HEK293 (cell line): ENCODE data around the gene GHSR.

Experiments
- CTCF ChIA-PET: fragments of 350-600 bp; formaldehyde crosslinking; extraction: SDS; loops from one replicate; lab custom pipeline; 2021; ENCODE audit warnings: antibody characterized with exemption; lab: Yijun Ruan, JAX
- POLR2A ChIA-PET: fragments of 300-600 bp; formaldehyde crosslinking; extraction: SDS; loops from one replicate; lab custom pipeline; 2020; ENCODE audit warnings: antibody characterized with exemption, inconsistent platforms; lab: Yijun Ruan, JAX
- H3K27ac ChIP-seq: fragments of 200-500 bp; sonication (Bioruptor generic); 2 replicates; pipeline ENCODE4 v1.5.1; 2014; ENCODE audit warnings: low read depth, low read length, control low read depth, inconsistent platforms; ENCODE audit errors: extremely low read depth
- H3K36me3 ChIP-seq, 2 experiments: fragments of 200-500 bp in 1 of 2; sonication (Bioruptor generic) in 1 of 2; 1 replicate in 1 of 2; 2 replicates in 1 of 2; pipeline ENCODE4 v1.5.1; 2014 to 2017; ENCODE audit warnings: inconsistent platforms in 2 of 2, low read length in 2 of 2; ENCODE audit not compliant: control insufficient read depth in 2 of 2, insufficient read depth in 1 of 2
- H3K4me1 ChIP-seq: fragments of 200-500 bp; sonication (Bioruptor generic); 2 replicates; pipeline ENCODE4 v1.5.1; 2014; ENCODE audit warnings: mild to moderate bottlenecking, low read length, inconsistent platforms; ENCODE audit not compliant: control insufficient read depth, insufficient read depth
- H3K4me3 ChIP-seq: 2 replicates; pipeline ENCODE4 v1.5.1; 2011; ENCODE audit warnings: low read depth, mild to moderate bottlenecking, control low read depth, low read length, moderate library complexity
- H3K9me3 ChIP-seq: fragments of 200-500 bp; sonication (Bioruptor generic); 2 replicates; pipeline ENCODE4 v1.5.1; 2014; ENCODE audit warnings: low read depth, low read length, inconsistent platforms; ENCODE audit not compliant: control insufficient read depth, insufficient read depth
- FEZF1 ChIP-seq: fragments of 450-650 bp; formaldehyde crosslinking; IDR thresholded peaks from 2 replicates; pipeline ENCODE4 v1.5.1; 2016; ENCODE audit warnings: missing biosample characterization, missing genetic modification characterization
- GLIS1 ChIP-seq: fragments of 450-650 bp; formaldehyde crosslinking; IDR thresholded peaks from 2 replicates; pipeline ENCODE4 v1.5.1; 2016; ENCODE audit warnings: missing biosample characterization, missing genetic modification characterization
- HOXC10 ChIP-seq: sonication (generic); formaldehyde crosslinking; IDR thresholded peaks from 2 replicates; pipeline ENCODE4 v1.8.1; 2023; ENCODE audit warnings: mild to moderate bottlenecking, missing genetic modification reagents
- ZBTB1 ChIP-seq: fragments of 450-650 bp; formaldehyde crosslinking; IDR thresholded peaks from 2 replicates; pipeline ENCODE4 v1.5.1; 2016; ENCODE audit warnings: missing biosample characterization, missing genetic modification characterization
- ZBTB10 ChIP-seq: fragments of 450-650 bp; formaldehyde crosslinking; IDR thresholded peaks from 2 replicates; pipeline ENCODE4 v1.5.1; 2016; ENCODE audit warnings: missing biosample characterization, missing genetic modification characterization
- ZNF112 ChIP-seq: fragments of 450-650 bp; formaldehyde crosslinking; IDR thresholded peaks from 2 replicates; pipeline ENCODE4 v1.5.0; 2017; ENCODE audit warnings: missing biosample characterization, missing genetic modification characterization
- ZNF140 ChIP-seq: fragments of 450-650 bp; formaldehyde crosslinking; IDR thresholded peaks from 2 replicates; pipeline ENCODE4 v1.5.1; 2016; ENCODE audit warnings: missing biosample characterization, missing genetic modification characterization
- ZNF175 ChIP-seq: fragments of 450-650 bp; formaldehyde crosslinking; IDR thresholded peaks from 2 replicates; pipeline ENCODE4 v1.5.1; 2016; ENCODE audit warnings: missing biosample characterization, missing genetic modification characterization
- ZNF23 ChIP-seq: fragments of 450-650 bp; formaldehyde crosslinking; IDR thresholded peaks from 2 replicates; pipeline ENCODE4 v1.5.1; 2016; ENCODE audit warnings: missing biosample characterization, missing genetic modification characterization, borderline replicate concordance
- ZNF248 ChIP-seq: fragments of 450-650 bp; formaldehyde crosslinking; IDR thresholded peaks from 2 replicates; pipeline ENCODE4 v1.5.1; 2017; ENCODE audit warnings: missing biosample characterization, missing genetic modification characterization
- ZNF280C ChIP-seq: fragments of 450-650 bp; formaldehyde crosslinking; IDR thresholded peaks from 2 replicates; pipeline ENCODE4 v1.5.1; 2016; ENCODE audit warnings: missing biosample characterization, missing genetic modification characterization
- ZNF391 ChIP-seq: fragments of 450-650 bp; formaldehyde crosslinking; IDR thresholded peaks from 2 replicates; pipeline ENCODE4 v1.5.1; 2016; ENCODE audit warnings: low read depth, missing biosample characterization, missing genetic modification characterization, borderline replicate concordance
- ZNF398 ChIP-seq: fragments of 450-650 bp; formaldehyde crosslinking; IDR thresholded peaks from 2 replicates; pipeline ENCODE4 v1.5.1; 2017; ENCODE audit warnings: missing biosample characterization, missing genetic modification characterization
- ZNF404 ChIP-seq: fragments of 450-650 bp; formaldehyde crosslinking; IDR thresholded peaks from 2 replicates; pipeline ENCODE4 v1.5.1; 2017; ENCODE audit warnings: missing biosample characterization, missing genetic modification characterization
- ZNF473 ChIP-seq: fragments of 450-650 bp; formaldehyde crosslinking; IDR thresholded peaks from 2 replicates; pipeline ENCODE4 v1.5.1; 2017; ENCODE audit warnings: missing biosample characterization, missing genetic modification characterization
- ZNF48 ChIP-seq: fragments of 450-650 bp; formaldehyde crosslinking; IDR thresholded peaks from 2 replicates; pipeline ENCODE4 v1.5.1; 2016; ENCODE audit warnings: missing biosample characterization, missing genetic modification characterization
- ZNF510 ChIP-seq: fragments of 450-650 bp; formaldehyde crosslinking; IDR thresholded peaks from 2 replicates; pipeline ENCODE4 v1.5.1; 2018; ENCODE audit warnings: mild to moderate bottlenecking, missing genetic modification characterization, missing biosample characterization; ENCODE audit not compliant: insufficient replicate concordance
- ZNF529 ChIP-seq: fragments of 450-650 bp; formaldehyde crosslinking; IDR thresholded peaks from 2 replicates; pipeline ENCODE4 v1.5.1; 2017; ENCODE audit warnings: missing genetic modification characterization, missing biosample characterization; ENCODE audit not compliant: insufficient replicate concordance
- ZNF555 ChIP-seq: fragments of 450-650 bp; formaldehyde crosslinking; conservative IDR thresholded peaks from 2 replicates; pipeline ENCODE4 v1.5.1; 2017; ENCODE audit warnings: missing biosample characterization, mild to moderate bottlenecking, missing genetic modification characterization, inconsistent platforms
- ZNF558 ChIP-seq: fragments of 450-650 bp; formaldehyde crosslinking; IDR thresholded peaks from 2 replicates; pipeline ENCODE4 v1.5.1; 2016; ENCODE audit warnings: missing biosample characterization, missing genetic modification characterization
- ZNF600 ChIP-seq: fragments of 450-650 bp; formaldehyde crosslinking; IDR thresholded peaks from 2 replicates; pipeline ENCODE4 v1.5.1; 2016; ENCODE audit warnings: missing biosample characterization, missing genetic modification characterization
- ZNF768 ChIP-seq: fragments of 450-650 bp; formaldehyde crosslinking; IDR thresholded peaks from 2 replicates; pipeline ENCODE4 v1.5.1; 2018; ENCODE audit warnings: missing biosample characterization, mild to moderate bottlenecking, missing genetic modification characterization

Gene GHSR

GRCh38 chr3:172448661-172449465, 607 bp upstream of the GHSR start (continued):
- TF ChIP-seq ZNF768 (tag by site-specific recombination) (no peak), ZNF404 (no peak)

GRCh38 chr3:172446198-172446597, 2.1 kb downstream of the GHSR start:
- CTCF ChIA-PET, result no interaction called here

GRCh38 chr3:172444821-172445220, 3.4 kb downstream of the GHSR start:
- no peaks in the 10 kb centered on the region for H3K36me3 ChIP-seq
- H3K27ac ChIP-seq, result no peak overlapping the region
- CTCF ChIA-PET, result interaction anchor here (0.5 to 1.3 kb wide), 3 partner anchors 17 to 1273 kb away, joined by 3 to 5 read pairs (median 3); no protein-coding TSS in a partner anchor
- POLR2A ChIA-PET, result no interaction called here
- H3K4me3 ChIP-seq, result no peak overlapping the region
- no peaks in the 10 kb centered on the region for H3K9me3 ChIP-seq
- TF ChIP-seq GLIS1 (tag by site-specific recombination), result no peak
- no peak for TF ChIP-seq ZNF112 (tag by site-specific recombination)
- no peak for TF ChIP-seq ZNF473
- no peak for TF ChIP-seq FEZF1 (tag by site-specific recombination)
- no peak for TF ChIP-seq HOXC10
- no peak for TF ChIP-seq ZBTB10 (tag by site-specific recombination)
- no peak for TF ChIP-seq ZNF248 (tag by site-specific recombination)
- no peak for TF ChIP-seq ZNF768 (tag by site-specific recombination)
- TF ChIP-seq ZNF510 (tag by site-specific recombination), result no peak
- TF ChIP-seq ZNF280C (tag by site-specific recombination), result no peak
- TF ChIP-seq ZNF140 (tag by site-specific recombination), result no peak
- TF ChIP-seq ZNF48, result no peak
- TF ChIP-seq ZBTB1 (tag by site-specific recombination), result no peak
- no peak for TF ChIP-seq ZNF558 (tag by site-specific recombination)
- TF ChIP-seq ZNF391, result no peak
- TF ChIP-seq ZNF529 (tag by site-specific recombination), result no peak
- TF ChIP-seq ZNF398, result no peak
- no peak for TF ChIP-seq ZNF600 (tag by site-specific recombination)
- no peaks in the 10 kb centered on the region for H3K4me1 ChIP-seq

More at GRCh38 chr3:172446198-172446597, 2.1 kb downstream of the GHSR start:
- H3K4me1 ChIP-seq, result no peaks in the 10 kb centered on the region
- H3K27ac ChIP-seq, result no peak overlapping the region
- H3K9me3 ChIP-seq, result no peaks in the 10 kb centered on the region
- H3K4me3 ChIP-seq, result no peak overlapping the region
- no peaks in the 10 kb centered on the region for H3K36me3 ChIP-seq
- POLR2A ChIA-PET, result no interaction called here
- TF ChIP-seq HOXC10, result no peak
- no peak for TF ChIP-seq ZNF555 (tag by site-specific recombination)
- TF ChIP-seq ZNF175 (tag by site-specific recombination), result no peak
- TF ChIP-seq ZNF23 (tag by site-specific recombination), result no peak
- TF ChIP-seq, all 188 proteins: peak for 0
